Brain microvascular endothelial cell (primary cell): ENCODE data around the gene TEX26.

Source experiments
- DNase-seq: peaks from one replicate; pipeline ENCODE4 v3.0.0-alpha.2; 2020
- H3K27ac ChIP-seq: fragments of 250-450 bp; sonication (Bioruptor Pico); 2 replicates; pipeline ENCODE4 v1.5.1; 2020; ENCODE audit warnings: mild to moderate bottlenecking, moderate library complexity
- H3K27me3 ChIP-seq: fragments of 250-450 bp; sonication (Bioruptor Pico); replicated peaks from 2 replicates; pipeline ENCODE4 v1.5.1; 2020; ENCODE audit warnings: mild to moderate bottlenecking
- H3K36me3 ChIP-seq: fragments of 250-450 bp; sonication (Bioruptor Pico); replicated peaks from 2 replicates; pipeline ENCODE4 v1.5.1; 2020; ENCODE audit warnings: mild to moderate bottlenecking
- H3K4me3 ChIP-seq: 2 replicates; pipeline ENCODE4 v1.5.1; 2011; ENCODE audit warnings: low read depth, mild to moderate bottlenecking, control low read depth, low read length, moderate library complexity
- CTCF ChIP-seq: IDR thresholded peaks from 2 replicates; pipeline ENCODE4 v1.5.1; 2011; ENCODE audit warnings: low read depth, mild to moderate bottlenecking, moderate library complexity, low read length, control low read depth, inconsistent platforms; ENCODE audit errors: missing control alignments
- in situ Hi-C: cut with HindIII; loops from 2 replicates; pipeline ENCODE4 v1.10.0; 2017; ENCODE audit warnings: low sequenced_read_pairs, low pct_ligation_motif_present

TEX26 gene

GRCh38 chr13:30910676-30911075 is 21.8 kb upstream of the TEX26 start:
- no peak for TF ChIP-seq CTCF
- no peak overlapping the region for H3K27ac ChIP-seq
- H3K36me3 ChIP-seq, result no peaks in the 10 kb centered on the region
- H3K27me3 ChIP-seq, result no peaks in the 10 kb centered on the region
- H3K4me3 ChIP-seq, result no peak overlapping the region
- in situ Hi-C loops, result no loop called here
- no peak for DNase-seq

GRCh38 chr13:30915691-30916541 is 16.5 kb upstream of the TEX26 start:
- no peak for DNase-seq
- Histone ChIP-seq H3K36me3 (no peaks in the 10 kb centered on the region), H3K27me3 (no peaks in the 10 kb centered on the region), H3K27ac (no peak overlapping the region), H3K4me3 (no peak overlapping the region)
- in situ Hi-C loops, result no loop called here
- TF ChIP-seq CTCF, result no peak

- H3K27ac ChIP-seq, result no peak overlapping the region
- no peak overlapping the region for H3K4me3 ChIP-seq
- in situ Hi-C loops, result no loop called here
- no peaks in the 10 kb centered on the region for H3K36me3 ChIP-seq
- no peak for DNase-seq
- no peaks in the 10 kb centered on the region for H3K27me3 ChIP-seq
- TF ChIP-seq CTCF, result no peak
Observed at GRCh38 chr13:30916991-30917390, 15.5 kb upstream of the TEX26 start.

GRCh38 chr13:30918662-30919405 is 13.6 kb upstream of the TEX26 start:
- no peaks in the 10 kb centered on the region for H3K27me3 ChIP-seq
- no peak for TF ChIP-seq CTCF
- peaks cover 3% of the 10 kb centered on the region for H3K36me3 ChIP-seq
- in situ Hi-C loops, result no loop called here
- no peak for DNase-seq
- no peak overlapping the region for H3K4me3 ChIP-seq
- no peak overlapping the region for H3K27ac ChIP-seq

GRCh38 chr13:30920162-30920909 is 12.1 kb upstream of the TEX26 start:
- in situ Hi-C loops, result no loop called here
- Histone ChIP-seq H3K4me3 (no peak overlapping the region), H3K27ac (no peak overlapping the region), H3K36me3 (peaks cover 3% of the 10 kb centered on the region), H3K27me3 (no peaks in the 10 kb centered on the region)
- no peak for TF ChIP-seq CTCF
- no peak for DNase-seq
